BLaER1 (cell line): ENCODE data around the gene TPD52L3.

Experiments used
- H3K27ac ChIP-seq: shearing (Covaris generic); formaldehyde crosslinking; 2 replicates; pipeline ENCODE4 v1.8.1; 2022
- H3K27me3 ChIP-seq: shearing (Covaris generic); formaldehyde crosslinking; 2 replicates; pipeline ENCODE4 v1.8.1; 2022
- H3K36me3 ChIP-seq: shearing (Covaris generic); formaldehyde crosslinking; 2 replicates; pipeline ENCODE4 v1.8.1; 2022
- H3K4me1 ChIP-seq: shearing (Covaris generic); formaldehyde crosslinking; 2 replicates; pipeline ENCODE4 v1.8.1; 2022
- H3K4me2 ChIP-seq: shearing (Covaris generic); formaldehyde crosslinking; 2 replicates; pipeline ENCODE4 v1.8.1; 2022
- H3K4me3 ChIP-seq: shearing (Covaris generic); formaldehyde crosslinking; 2 replicates; pipeline ENCODE4 v1.8.1; 2022
- H3K9ac ChIP-seq: shearing (Covaris generic); formaldehyde crosslinking; 2 replicates; pipeline ENCODE4 v1.8.1; 2022
- H3K9me3 ChIP-seq: shearing (Covaris generic); formaldehyde crosslinking; 2 replicates; pipeline ENCODE4 v1.8.1; 2022
- H4K20me1 ChIP-seq: shearing (Covaris generic); formaldehyde crosslinking; 2 replicates; pipeline ENCODE4 v1.8.1; 2022
- Cebpa-rat ChIP-seq: shearing (Covaris generic); IDR thresholded peaks from 2 replicates; pipeline ENCODE4 v1.8.1; 2022

TPD52L3 gene

DNA sequence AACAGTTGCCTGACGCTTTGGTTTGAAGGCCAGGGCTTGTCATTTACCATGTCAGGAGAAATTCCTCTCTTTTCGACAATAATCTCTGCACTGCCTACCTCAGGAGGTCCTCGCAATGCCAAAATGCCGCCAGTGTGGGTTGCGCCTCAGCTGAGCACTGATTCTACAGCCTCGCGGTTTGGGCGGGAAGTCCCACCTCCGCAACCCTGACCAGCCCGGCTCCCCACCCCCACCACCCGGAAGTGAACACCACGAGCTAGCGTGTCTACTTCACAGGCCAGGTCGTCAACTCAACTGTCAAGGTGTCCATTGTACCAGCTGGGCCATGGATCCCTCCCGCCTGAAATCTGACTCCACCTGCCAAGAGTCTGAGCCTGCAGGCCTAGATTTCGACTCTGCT is at the start of gene TPD52L3:
Gene TPD52L3, plus strand, starts transcription at position 273 of the 400 bp plus-strand sequence. CDS start 221 bp downstream, outside the sequence.
- Histone ChIP-seq H3K27ac (no peak within 1 kb of the TSS), H3K9me3 (no peaks in the 10 kb centered on the region), H3K4me1 (no peaks in the 10 kb centered on the region), H3K4me2 (no peak within 1 kb of the TSS), H3K27me3 (no peaks in the 10 kb centered on the region), H3K36me3 (no peaks in the 10 kb centered on the region), H3K9ac (no peak within 1 kb of the TSS), H3K4me3 (no peak within 1 kb of the TSS), H4K20me1 (no peaks in the 10 kb centered on the region)
- TF ChIP-seq Cebpa-rat, result no peak

DNA sequence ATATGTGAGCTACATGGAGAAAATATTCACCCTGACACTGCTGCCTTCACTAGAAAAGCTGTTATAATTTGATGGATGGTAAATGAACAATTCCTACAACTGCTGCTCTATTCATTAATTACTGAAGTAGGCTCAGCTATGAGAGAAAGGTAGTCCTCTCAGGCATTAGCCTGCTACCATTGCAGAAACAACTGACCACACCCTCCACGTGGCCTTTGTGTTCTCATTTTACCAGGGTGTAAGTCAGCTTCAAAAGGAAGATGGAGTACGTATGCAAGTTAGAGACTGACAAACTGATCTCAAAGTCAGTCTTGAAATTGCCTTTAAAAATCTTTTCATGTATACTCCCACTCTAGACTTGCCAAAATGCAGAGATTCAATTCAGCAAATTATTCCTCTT is 26.3 kb upstream of the TPD52L3 start:
- Histone ChIP-seq H3K27me3 (no peaks in the 10 kb centered on the region), H3K4me2 (no peak overlapping the region), H3K9ac (no peak overlapping the region), H3K9me3 (no peaks in the 10 kb centered on the region), H3K4me1 (no peaks in the 10 kb centered on the region), H4K20me1 (no peaks in the 10 kb centered on the region), H3K4me3 (no peak overlapping the region), H3K27ac (no peak overlapping the region), H3K36me3 (no peaks in the 10 kb centered on the region)
- no peak for TF ChIP-seq Cebpa-rat

GRCh38 chr9:6302417-6302816 is 25.8 kb upstream of the TPD52L3 start:
- Histone ChIP-seq H3K36me3 (no peaks in the 10 kb centered on the region), H4K20me1 (no peaks in the 10 kb centered on the region), H3K4me2 (no peak overlapping the region), H3K9ac (no peak overlapping the region), H3K9me3 (no peaks in the 10 kb centered on the region), H3K27ac (no peak overlapping the region), H3K4me3 (no peak overlapping the region), H3K27me3 (no peaks in the 10 kb centered on the region), H3K4me1 (peaks cover 4% of the 10 kb centered on the region)
- TF ChIP-seq Cebpa-rat, result no peak

GRCh38 chr9:6304232-6304631 is 23.9 kb upstream of the TPD52L3 start:
- no peaks in the 10 kb centered on the region for H4K20me1 ChIP-seq
- no peak overlapping the region for H3K4me3 ChIP-seq
- no peak overlapping the region for H3K4me2 ChIP-seq
- no peak for TF ChIP-seq Cebpa-rat
- peaks cover 11% of the 10 kb centered on the region for H3K4me1 ChIP-seq
- H3K9me3 ChIP-seq, result no peaks in the 10 kb centered on the region
- H3K9ac ChIP-seq, result no peak overlapping the region
- H3K27me3 ChIP-seq, result no peaks in the 10 kb centered on the region
- H3K27ac ChIP-seq, result no peak overlapping the region
- H3K36me3 ChIP-seq, result no peaks in the 10 kb centered on the region

GRCh38 chr9:6305954-6306563 is 22.1 kb upstream of the TPD52L3 start:
- no peaks in the 10 kb centered on the region for H3K9me3 ChIP-seq
- no peaks in the 10 kb centered on the region for H3K27me3 ChIP-seq
- no peaks in the 10 kb centered on the region for H4K20me1 ChIP-seq
- no peak overlapping the region for H3K27ac ChIP-seq
- H3K9ac ChIP-seq, result no peak overlapping the region
- TF ChIP-seq Cebpa-rat, result no peak
- peaks cover 11% of the 10 kb centered on the region for H3K4me1 ChIP-seq
- no peak overlapping the region for H3K4me2 ChIP-seq
- H3K4me3 ChIP-seq, result no peak overlapping the region
- H3K36me3 ChIP-seq, result no peaks in the 10 kb centered on the region

- TF ChIP-seq Cebpa-rat, result no peak
- Histone ChIP-seq H3K27me3 (no peaks in the 10 kb centered on the region), H3K4me2 (peak overlapping the region; percentile 41; the same call in 1 of the 2 replicates), H3K4me1 (peaks cover 11% of the 10 kb centered on the region), H3K9ac (peak overlapping the region; percentile 20; the same call in 1 of the 2 replicates), H3K4me3 (no peak overlapping the region), H3K36me3 (no peaks in the 10 kb centered on the region), H4K20me1 (no peaks in the 10 kb centered on the region), H3K9me3 (no peaks in the 10 kb centered on the region), H3K27ac (no peak overlapping the region)
These were observed 20.6 kb upstream of the TPD52L3 start for GRCh38 chr9:6307551-6308096.

GRCh38 chr9:6330958-6331634 is 2.9 kb downstream of the TPD52L3 start:
- Histone ChIP-seq H4K20me1 (no peaks in the 10 kb centered on the region), H3K27me3 (no peaks in the 10 kb centered on the region), H3K36me3 (no peaks in the 10 kb centered on the region), H3K4me2 (no peak overlapping the region), H3K4me1 (no peaks in the 10 kb centered on the region), H3K9me3 (peaks cover 11% of the 10 kb centered on the region), H3K27ac (no peak overlapping the region), H3K4me3 (no peak overlapping the region), H3K9ac (no peak overlapping the region)
- no peak for TF ChIP-seq Cebpa-rat

DNA sequence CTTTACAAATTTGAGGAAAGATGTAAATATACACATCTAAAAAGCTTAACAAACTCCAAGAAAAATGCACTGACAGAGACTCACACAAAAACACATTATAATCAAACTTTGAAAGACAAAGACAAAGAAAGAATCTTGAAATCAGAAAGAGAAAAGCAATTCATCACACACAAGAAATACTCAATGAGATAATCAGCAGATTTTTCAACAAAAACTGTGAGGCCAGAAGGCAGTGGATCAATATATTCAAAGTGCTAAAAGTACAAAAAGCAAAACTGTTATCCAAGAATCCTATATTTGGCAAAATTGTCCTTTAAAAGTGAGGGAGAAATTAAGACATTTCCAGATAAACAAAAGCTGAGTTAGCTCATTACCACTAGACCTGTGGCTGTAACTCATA is 6.1 kb downstream of the TPD52L3 start:
- Histone ChIP-seq H3K4me2 (no peak overlapping the region), H3K4me1 (no peaks in the 10 kb centered on the region), H3K27ac (no peak overlapping the region), H3K9me3 (peaks cover 14% of the 10 kb centered on the region), H4K20me1 (no peaks in the 10 kb centered on the region), H3K9ac (no peak overlapping the region), H3K27me3 (no peaks in the 10 kb centered on the region), H3K4me3 (no peak overlapping the region), H3K36me3 (no peaks in the 10 kb centered on the region)
- no peak for TF ChIP-seq Cebpa-rat

DNA sequence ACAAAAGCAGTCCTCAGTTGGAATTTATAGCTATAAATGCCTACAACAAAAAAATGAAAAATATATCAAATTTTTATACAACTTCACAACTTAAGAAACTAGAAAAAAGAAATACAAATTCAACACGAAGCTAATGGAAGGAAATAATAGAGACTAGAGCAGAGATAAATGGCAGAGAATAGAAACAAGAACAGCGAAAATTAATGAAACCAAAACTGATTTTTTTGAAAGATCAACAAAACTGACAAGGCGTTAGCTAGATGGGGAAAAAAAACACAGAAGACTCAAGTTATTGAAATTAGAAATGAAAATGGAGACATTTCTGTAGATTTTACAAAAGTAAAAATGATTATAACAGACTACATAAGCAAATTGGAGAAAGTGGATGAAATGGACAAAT is 20.6 kb downstream of the TPD52L3 start:
- Histone ChIP-seq H3K4me2 (no peak overlapping the region), H4K20me1 (no peaks in the 10 kb centered on the region)

GRCh38 chr9:6351737-6352136 is 23.6 kb downstream of the TPD52L3 start:
- H4K20me1 ChIP-seq, result no peaks in the 10 kb centered on the region
- H3K27me3 ChIP-seq, result no peaks in the 10 kb centered on the region
- H3K9me3 ChIP-seq, result no peaks in the 10 kb centered on the region
- peaks cover 21% of the 10 kb centered on the region for H3K4me1 ChIP-seq
- H3K4me3 ChIP-seq, result no peak overlapping the region
- no peak overlapping the region for H3K4me2 ChIP-seq
- H3K36me3 ChIP-seq, result no peaks in the 10 kb centered on the region
- TF ChIP-seq Cebpa-rat, result no peak
- no peak overlapping the region for H3K27ac ChIP-seq
- H3K9ac ChIP-seq, result no peak overlapping the region

More for the DNA sequence above, 20.6 kb downstream of the TPD52L3 start:
- no peaks in the 10 kb centered on the region for H3K36me3 ChIP-seq
- no peaks in the 10 kb centered on the region for H3K27me3 ChIP-seq
- TF ChIP-seq Cebpa-rat, result no peak
- no peaks in the 10 kb centered on the region for H3K4me1 ChIP-seq
- H3K27ac ChIP-seq, result no peak overlapping the region
- no peak overlapping the region for H3K9ac ChIP-seq
- no peak overlapping the region for H3K4me3 ChIP-seq
- no peaks in the 10 kb centered on the region for H3K9me3 ChIP-seq
